Effector memory CD4-positive, alpha-beta T cell (primary cell): ENCODE data around the gene MMP14.

Experiments
- DNase-seq, 3 donors: peaks; one replicate each; pipeline ENCODE4 v3.0.0-alpha.2; 2020
- H3K27ac ChIP-seq: 2 replicates; pipeline ENCODE4 v1.7.0; 2013; ENCODE audit warnings: mild to moderate bottlenecking, low read length, moderate library complexity; ENCODE audit not compliant: insufficient read depth, poor library complexity, severe bottlenecking
- H3K27me3 ChIP-seq: replicated peaks from 2 replicates; pipeline ENCODE4 v1.7.0; 2013; ENCODE audit warnings: mild to moderate bottlenecking, low read length; ENCODE audit not compliant: insufficient read depth, control insufficient read depth, poor library complexity, severe bottlenecking
- H3K36me3 ChIP-seq: 2 replicates; pipeline ENCODE4 v1.7.0; 2013; ENCODE audit warnings: mild to moderate bottlenecking, low read length, moderate library complexity; ENCODE audit not compliant: control insufficient read depth, insufficient read depth
- H3K4me1 ChIP-seq: 2 replicates; pipeline ENCODE4 v1.7.0; 2013; ENCODE audit warnings: low read length, mild to moderate bottlenecking; ENCODE audit not compliant: control insufficient read depth, insufficient read depth, poor library complexity, severe bottlenecking
- H3K4me3 ChIP-seq: 2 replicates; pipeline ENCODE4 v1.7.0; 2013; ENCODE audit warnings: low read length, low read depth, mild to moderate bottlenecking; ENCODE audit not compliant: insufficient read depth, poor library complexity, severe bottlenecking
- H3K9me3 ChIP-seq: 2 replicates; pipeline ENCODE4 v1.7.0; 2013; ENCODE audit warnings: mild to moderate bottlenecking, low read length, moderate library complexity; ENCODE audit not compliant: control insufficient read depth

The MMP14 gene

GRCh38 chr14:22841769-22842168 is 5.4 kb downstream of the MMP14 start:
- H3K36me3 ChIP-seq = no peaks in the 10 kb centered on the region
- no peak for DNase-seq
- H3K27me3 ChIP-seq = peaks cover 18% of the 10 kb centered on the region
- peaks cover 6% of the 10 kb centered on the region for H3K4me1 ChIP-seq
- H3K9me3 ChIP-seq = no peaks in the 10 kb centered on the region
- no peak overlapping the region for H3K4me3 ChIP-seq
- H3K27ac ChIP-seq = no peak overlapping the region

- Histone ChIP-seq H3K27ac (no peak overlapping the region), H3K27me3 (peaks cover 11% of the 10 kb centered on the region), H3K36me3 (no peaks in the 10 kb centered on the region), H3K9me3 (no peaks in the 10 kb centered on the region), H3K4me1 (peaks cover 2% of the 10 kb centered on the region), H3K4me3 (no peak overlapping the region)
- no peak for DNase-seq
Observed at GRCh38 chr14:22842211-22843122, 6.1 kb downstream of the MMP14 start.

DNA sequence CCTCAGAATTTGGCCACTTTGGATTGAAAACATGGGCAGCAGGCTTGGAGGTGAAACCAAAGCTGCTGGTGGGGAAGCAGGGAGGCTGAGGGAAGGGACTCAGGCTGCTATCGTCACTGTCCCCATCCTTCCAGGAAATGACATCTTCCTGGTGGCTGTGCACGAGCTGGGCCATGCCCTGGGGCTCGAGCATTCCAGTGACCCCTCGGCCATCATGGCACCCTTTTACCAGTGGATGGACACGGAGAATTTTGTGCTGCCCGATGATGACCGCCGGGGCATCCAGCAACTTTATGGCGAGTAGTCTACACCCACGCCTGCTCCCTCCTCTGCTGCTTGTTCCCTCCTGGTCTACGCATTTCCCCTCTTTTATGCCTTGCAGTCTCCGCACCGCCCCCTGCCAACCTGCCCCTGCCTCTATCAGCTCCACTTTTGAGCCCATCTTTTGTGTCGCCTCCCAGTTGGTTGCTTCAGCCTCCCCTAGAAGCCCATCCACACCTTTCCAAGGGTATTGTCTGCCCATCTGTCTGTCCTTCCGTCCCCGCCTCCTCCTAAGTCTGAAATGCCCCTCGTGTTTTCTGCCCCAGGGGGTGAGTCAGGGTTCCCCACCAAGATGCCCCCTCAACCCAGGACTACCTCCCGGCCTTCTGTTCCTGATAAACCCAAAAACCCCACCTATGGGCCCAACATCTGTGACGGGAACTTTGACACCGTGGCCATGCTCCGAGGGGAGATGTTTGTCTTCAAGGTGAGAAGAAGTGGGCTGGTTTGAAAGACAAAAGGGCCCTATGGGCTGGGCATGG is 6.9 kb downstream of the MMP14 start:
- Histone ChIP-seq H3K4me3 (no peak overlapping the region), H3K36me3 (no peaks in the 10 kb centered on the region), H3K9me3 (no peaks in the 10 kb centered on the region), H3K27me3 (peaks cover 2% of the 10 kb centered on the region), H3K27ac (no peak overlapping the region), H3K4me1 (no peaks in the 10 kb centered on the region)
- DNase-seq = no peak

- Histone ChIP-seq H3K4me1 (no peaks in the 10 kb centered on the region), H3K27me3 (no peaks in the 10 kb centered on the region), H3K4me3 (no peak overlapping the region), H3K36me3 (no peaks in the 10 kb centered on the region), H3K9me3 (no peaks in the 10 kb centered on the region), H3K27ac (no peak overlapping the region)
- DNase-seq = no peak
Observed at GRCh38 chr14:22844221-22845102, 8.1 kb downstream of the MMP14 start.

DNA sequence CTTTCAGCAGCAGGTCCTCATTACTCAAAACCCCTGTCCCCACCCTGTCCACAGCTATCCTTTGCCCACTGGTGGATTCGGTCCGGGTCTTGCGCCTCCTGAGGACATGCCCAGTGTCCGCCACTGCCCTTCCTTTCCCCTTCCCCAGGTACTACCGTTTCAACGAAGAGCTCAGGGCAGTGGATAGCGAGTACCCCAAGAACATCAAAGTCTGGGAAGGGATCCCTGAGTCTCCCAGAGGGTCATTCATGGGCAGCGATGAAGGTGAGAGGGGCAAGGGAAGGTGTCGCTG is 8.7 kb downstream of the MMP14 start:
- H3K4me3 ChIP-seq = no peak overlapping the region
- H3K36me3 ChIP-seq = no peaks in the 10 kb centered on the region
- no peaks in the 10 kb centered on the region for H3K9me3 ChIP-seq
- H3K27me3 ChIP-seq = no peaks in the 10 kb centered on the region
- no peak for DNase-seq
- no peaks in the 10 kb centered on the region for H3K4me1 ChIP-seq
- H3K27ac ChIP-seq = no peak overlapping the region

DNA sequence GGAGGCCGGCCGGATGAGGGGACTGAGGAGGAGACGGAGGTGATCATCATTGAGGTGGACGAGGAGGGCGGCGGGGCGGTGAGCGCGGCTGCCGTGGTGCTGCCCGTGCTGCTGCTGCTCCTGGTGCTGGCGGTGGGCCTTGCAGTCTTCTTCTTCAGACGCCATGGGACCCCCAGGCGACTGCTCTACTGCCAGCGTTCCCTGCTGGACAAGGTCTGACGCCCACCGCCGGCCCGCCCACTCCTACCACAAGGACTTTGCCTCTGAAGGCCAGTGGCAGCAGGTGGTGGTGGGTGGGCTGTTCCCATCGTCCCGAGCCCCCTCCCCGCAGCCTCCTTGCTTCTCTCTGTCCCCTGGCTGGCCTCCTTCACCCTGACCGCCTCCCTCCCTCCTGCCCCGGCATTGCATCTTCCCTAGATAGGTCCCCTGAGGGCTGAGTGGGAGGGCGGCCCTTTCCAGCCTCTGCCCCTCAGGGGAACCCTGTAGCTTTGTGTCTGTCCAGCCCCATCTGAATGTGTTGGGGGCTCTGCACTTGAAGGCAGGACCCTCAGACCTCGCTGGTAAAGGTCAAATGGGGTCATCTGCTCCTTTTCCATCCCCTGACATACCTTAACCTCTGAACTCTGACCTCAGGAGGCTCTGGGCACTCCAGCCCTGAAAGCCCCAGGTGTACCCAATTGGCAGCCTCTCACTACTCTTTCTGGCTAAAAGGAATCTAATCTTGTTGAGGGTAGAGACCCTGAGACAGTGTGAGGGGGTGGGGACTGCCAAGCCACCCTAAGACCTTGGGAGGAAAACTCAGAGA is 9.6 kb downstream of the MMP14 start:
- Histone ChIP-seq H3K4me3 (no peak overlapping the region), H3K27ac (no peak overlapping the region), H3K36me3 (no peaks in the 10 kb centered on the region), H3K27me3 (no peaks in the 10 kb centered on the region), H3K4me1 (no peaks in the 10 kb centered on the region), H3K9me3 (no peaks in the 10 kb centered on the region)
- no peak for DNase-seq

GRCh38 chr14:22846811-22847307 is 10.5 kb downstream of the MMP14 start:
- no peak overlapping the region for H3K4me3 ChIP-seq
- H3K27ac ChIP-seq = no peak overlapping the region
- no peaks in the 10 kb centered on the region for H3K36me3 ChIP-seq
- DNase-seq = no peak
- H3K9me3 ChIP-seq = no peaks in the 10 kb centered on the region
- H3K4me1 ChIP-seq = no peaks in the 10 kb centered on the region
- H3K27me3 ChIP-seq = no peaks in the 10 kb centered on the region

- DNase-seq = no peak
- no peak overlapping the region for H3K4me3 ChIP-seq
- H3K9me3 ChIP-seq = no peaks in the 10 kb centered on the region
Observed at GRCh38 chr14:22847661-22848341, 11.4 kb downstream of the MMP14 start.

More at GRCh38 chr14:22847661-22848341, 11.4 kb downstream of the MMP14 start:
- no peaks in the 10 kb centered on the region for H3K4me1 ChIP-seq
- H3K36me3 ChIP-seq = no peaks in the 10 kb centered on the region
- no peak overlapping the region for H3K27ac ChIP-seq
- H3K27me3 ChIP-seq = no peaks in the 10 kb centered on the region
